Kidney (tissue), 14 donors: ENCODE results near the gene TTC7B. TPM values are rescaled to one million over a fixed set of nuclear protein-coding genes. Genes with fewer than 3 reads are reported as not detected.

ENCODE experiments used
- DNase-seq, 5 donors: peaks; one replicate each; pipeline ENCODE4 v3.0.0-alpha.2; 2013 to 2020
- FAIRE-seq: peaks from 2 replicates; lab custom pipeline; 2012; peaks lifted over from hg19 to GRCh38; lab: Jason Lieb, UNC
- H3K27ac ChIP-seq, 2 donors: one replicate each; pipeline ENCODE4 v1.7.0; 2013; ENCODE audit warnings: low read depth in 2 of 2, low read length in 2 of 2, inconsistent platforms in 1 of 2
- H3K27me3 ChIP-seq: one replicate; pipeline ENCODE4 v1.7.1; 2013; ENCODE audit warnings: low read length, inconsistent platforms; ENCODE audit not compliant: control insufficient read depth, insufficient read depth
- H3K36me3 ChIP-seq, 3 donors: one replicate each; pipeline versions ENCODE4 v1.7.0 to v1.7.1; 2013; ENCODE audit warnings: low read length in 3 of 3, control low read depth in 1 of 3, inconsistent platforms in 1 of 3; ENCODE audit not compliant: insufficient read depth in 3 of 3, control insufficient read depth in 2 of 3
- H3K4me1 ChIP-seq, 3 donors: one replicate each; pipeline versions ENCODE4 v1.7.0 to v1.7.1; 2013; ENCODE audit warnings: low read length in 3 of 3, inconsistent platforms in 1 of 3, low read depth in 1 of 3; ENCODE audit not compliant: control insufficient read depth in 2 of 3, insufficient read depth in 2 of 3
- H3K4me3 ChIP-seq, 3 donors: one replicate each; pipeline versions ENCODE4 v1.7.0 to v1.8.1; 2013; ENCODE audit warnings: low read length in 3 of 3, control low read depth in 1 of 3, inconsistent platforms in 1 of 3
- H3K9ac ChIP-seq, 3 donors: one replicate each; pipeline versions ENCODE4 v1.7.0 to v1.7.1; 2013; ENCODE audit warnings: low read length in 3 of 3, control low read depth in 1 of 3, inconsistent platforms in 1 of 3
- H3K9me3 ChIP-seq, 3 donors: one replicate each; pipeline versions ENCODE4 v1.7.0 to v1.7.1; 2013; ENCODE audit warnings: low read length in 3 of 3, control low read depth in 1 of 3, inconsistent platforms in 1 of 3; ENCODE audit not compliant: control insufficient read depth in 2 of 3, insufficient read depth in 1 of 3
- intact Hi-C: fragments of 100-400 bp; cut with DNase I; formaldehyde crosslinking; loops from one replicate; pipeline ENCODE4 v1.11.1; 2022
- polyA plus RNA-seq: library from polyadenylated mRNA; stranded (reverse); fragments of 350-450 nt; fragmentation: Illumina TruSeq; extraction: RNeasy Lipid Tissue Mini Kit (QIAGEN cat#74804); gene quantifications from one replicate; pipeline ENCODE4 v1.2.3, GENCODE V29; 2014; ENCODE audit warnings: low read depth, low replicate concordance; ENCODE audit not compliant: insufficient read depth
- total RNA-seq: library from RNA; stranded (reverse); fragmentation: NEBNext Ultra II Directional; extraction: Animal tissue kit (Norgen Biotek cat#: 25700); gene quantifications from one replicate; pipeline ENCODE4 v1.2.1, GENCODE V29; 2021
- TF ChIP-seq, protein P1 (sequence below): IDR thresholded peaks from 3 replicates; pipeline ENCODE4 v1.5.1; 2012; ENCODE audit warnings: mild to moderate bottlenecking, moderate library complexity, borderline replicate concordance; ENCODE audit not compliant: insufficient read depth; ENCODE audit errors: extremely low read depth
- donor health status: control.
- donor health status: control.
- donor health status: control.
- donor health status: control.
- donor health status: control.
- donor health status: DM: yes; HTN: yes; CAD: no.
- donor health status: Normal renal cell carcinoma (clear cell type).

The TTC7B gene
- total and polyA plus RNA-seq, 2 donors from 2014 or later = 23.4 to 48.3 TPM

DNA sequence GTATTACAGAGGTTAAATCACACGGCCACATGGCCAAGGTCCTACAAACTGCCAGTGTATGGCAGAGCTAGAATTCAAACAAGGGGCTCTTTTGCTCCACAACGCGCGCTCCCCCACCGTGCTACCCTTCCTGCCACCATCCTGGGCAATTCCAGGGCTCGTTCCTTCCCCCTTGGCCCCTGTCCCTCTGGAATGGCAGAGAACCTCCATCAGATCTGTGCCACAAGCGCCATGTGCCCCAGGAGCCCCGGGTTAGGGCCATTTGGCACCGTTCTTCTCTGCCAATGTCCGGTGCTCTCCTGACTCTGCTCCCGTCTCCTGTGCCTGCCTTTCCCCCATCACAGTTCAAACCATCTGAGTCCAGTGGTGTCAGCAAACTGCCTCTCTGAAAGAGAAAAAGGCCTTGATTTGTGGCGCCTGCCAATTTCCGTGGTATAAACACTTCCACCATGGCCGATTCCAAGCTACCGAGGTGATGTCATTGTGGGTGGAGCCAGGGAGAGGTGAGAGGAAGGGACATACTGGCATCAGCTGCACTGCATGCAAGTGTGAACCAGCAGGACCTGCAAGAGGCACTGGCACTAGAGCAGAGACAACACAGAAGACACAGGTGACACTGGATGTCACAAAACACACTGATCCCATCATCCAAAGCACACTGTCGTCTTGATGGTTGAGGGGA, 256.3 kb downstream of the TTC7B start:
- Histone ChIP-seq H3K4me1 (peaks cover 0 to 10% (median 3%) of the 10 kb centered on the region in 3 donors), H3K27me3 (no peaks in the 10 kb centered on the region), H3K4me3 (no peak overlapping the region), H3K9me3 (no peaks in the 10 kb centered on the region), H3K9ac (no peak overlapping the region), H3K27ac (no peak overlapping the region), H3K36me3 (no peaks in the 10 kb centered on the region)
- intact Hi-C loops = no loop called here
- TF ChIP-seq, protein P1, sequence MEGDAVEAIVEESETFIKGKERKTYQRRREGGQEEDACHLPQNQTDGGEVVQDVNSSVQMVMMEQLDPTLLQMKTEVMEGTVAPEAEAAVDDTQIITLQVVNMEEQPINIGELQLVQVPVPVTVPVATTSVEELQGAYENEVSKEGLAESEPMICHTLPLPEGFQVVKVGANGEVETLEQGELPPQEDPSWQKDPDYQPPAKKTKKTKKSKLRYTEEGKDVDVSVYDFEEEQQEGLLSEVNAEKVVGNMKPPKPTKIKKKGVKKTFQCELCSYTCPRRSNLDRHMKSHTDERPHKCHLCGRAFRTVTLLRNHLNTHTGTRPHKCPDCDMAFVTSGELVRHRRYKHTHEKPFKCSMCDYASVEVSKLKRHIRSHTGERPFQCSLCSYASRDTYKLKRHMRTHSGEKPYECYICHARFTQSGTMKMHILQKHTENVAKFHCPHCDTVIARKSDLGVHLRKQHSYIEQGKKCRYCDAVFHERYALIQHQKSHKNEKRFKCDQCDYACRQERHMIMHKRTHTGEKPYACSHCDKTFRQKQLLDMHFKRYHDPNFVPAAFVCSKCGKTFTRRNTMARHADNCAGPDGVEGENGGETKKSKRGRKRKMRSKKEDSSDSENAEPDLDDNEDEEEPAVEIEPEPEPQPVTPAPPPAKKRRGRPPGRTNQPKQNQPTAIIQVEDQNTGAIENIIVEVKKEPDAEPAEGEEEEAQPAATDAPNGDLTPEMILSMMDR = no peak
- FAIRE-seq (no peak), DNase-seq (no peak)

DNA sequence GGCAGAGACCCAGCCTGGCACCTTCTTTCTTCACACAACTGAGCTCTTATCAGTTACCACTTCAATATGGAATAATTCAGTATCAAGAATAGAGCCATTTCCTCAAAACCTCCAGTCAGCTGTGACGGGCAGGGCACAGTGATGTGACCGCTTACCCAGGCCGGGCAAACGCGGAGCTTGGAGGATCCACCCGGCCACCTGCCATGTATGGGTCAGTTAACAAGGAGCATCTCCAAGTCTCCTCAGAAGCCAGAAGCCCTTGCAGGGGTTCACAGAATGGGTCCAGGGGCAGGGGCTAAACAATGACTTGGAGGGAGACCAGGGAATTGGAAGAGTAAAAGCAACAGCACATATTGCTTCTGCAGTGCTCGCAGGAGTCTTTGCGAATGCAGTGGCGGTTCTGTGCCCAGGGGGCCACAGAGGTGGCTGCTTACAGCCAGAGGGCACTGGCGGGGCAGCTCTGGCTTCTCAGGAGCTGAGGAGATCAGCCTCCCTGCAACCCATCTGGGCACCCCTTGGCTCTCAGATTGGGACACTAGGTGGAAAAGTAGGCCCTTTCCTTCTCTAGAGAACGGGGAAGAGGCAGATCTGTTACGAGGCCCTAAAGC, 257.1 kb downstream of the TTC7B start:
- peaks cover 0 to 10% (median 3%) of the 10 kb centered on the region in 3 donors for H3K4me1 ChIP-seq
- no peaks in the 10 kb centered on the region for H3K36me3 ChIP-seq
- no peak overlapping the region for H3K4me3 ChIP-seq
- H3K9ac ChIP-seq = no peak overlapping the region
- H3K27ac ChIP-seq = no peak overlapping the region
- DNase-seq = no peak
- TF ChIP-seq, protein P1 = no peak
- intact Hi-C loops = no loop called here
- no peak for FAIRE-seq
- H3K9me3 ChIP-seq = no peaks in the 10 kb centered on the region
- no peaks in the 10 kb centered on the region for H3K27me3 ChIP-seq

DNA sequence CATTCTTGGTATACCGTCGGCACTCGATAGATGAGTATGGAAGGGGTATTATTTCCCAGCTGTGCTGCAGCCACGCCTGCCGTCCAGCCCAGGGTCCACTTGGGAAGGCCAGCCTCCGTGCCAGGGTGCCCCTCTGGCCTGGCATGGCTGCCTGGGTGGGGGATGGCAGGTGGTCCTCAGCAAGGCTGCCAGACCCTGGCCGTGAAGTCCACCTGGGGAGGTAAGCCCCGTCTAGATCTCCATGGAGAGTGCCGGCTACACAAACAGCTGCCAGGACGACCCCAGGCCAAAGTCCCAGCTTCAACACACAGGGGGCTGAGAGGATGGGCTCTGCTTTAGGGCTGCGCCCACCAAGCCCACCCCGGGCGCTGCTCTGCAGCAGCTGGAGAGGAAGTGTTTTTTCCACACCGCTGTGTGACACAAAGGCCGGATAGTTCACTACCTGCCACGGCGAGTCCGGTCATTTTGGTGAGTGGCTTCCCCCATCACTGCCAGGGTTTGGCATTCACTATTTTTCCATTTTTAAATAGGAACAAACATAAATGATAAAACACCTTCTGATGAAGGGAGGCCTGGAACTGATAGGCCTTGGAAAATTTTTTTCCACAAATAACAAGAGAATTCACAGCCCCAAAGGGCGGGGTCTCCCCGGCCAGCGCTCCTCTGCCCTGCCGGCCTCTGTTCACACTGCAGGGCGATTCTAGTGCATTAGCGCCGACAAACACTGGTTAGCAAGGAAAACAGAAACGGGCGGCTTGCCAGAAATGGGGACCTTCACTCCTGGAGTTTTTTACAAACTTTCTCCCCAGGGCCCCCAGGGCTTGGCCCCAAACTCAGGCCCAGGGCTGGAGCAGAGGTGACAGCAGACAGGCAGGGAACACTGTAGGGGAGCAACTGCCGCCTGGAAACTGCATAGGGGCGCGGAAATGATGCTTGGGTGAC, 257.9 kb downstream of the TTC7B start:
- H3K4me1 ChIP-seq = peaks cover 0 to 10% (median 3%) of the 10 kb centered on the region in 3 donors
- TF ChIP-seq, protein P1 = no peak
- no peak overlapping the region for H3K4me3 ChIP-seq
- no peaks in the 10 kb centered on the region for H3K27me3 ChIP-seq
- H3K27ac ChIP-seq = no peak overlapping the region
- intact Hi-C loops = no loop called here
- FAIRE-seq (no peak), DNase-seq (no peak)
- no peaks in the 10 kb centered on the region for H3K9me3 ChIP-seq
- no peaks in the 10 kb centered on the region for H3K36me3 ChIP-seq
- no peak overlapping the region for H3K9ac ChIP-seq
